Measurements from ENCODE around the gene CNTNAP2.

DNA sequence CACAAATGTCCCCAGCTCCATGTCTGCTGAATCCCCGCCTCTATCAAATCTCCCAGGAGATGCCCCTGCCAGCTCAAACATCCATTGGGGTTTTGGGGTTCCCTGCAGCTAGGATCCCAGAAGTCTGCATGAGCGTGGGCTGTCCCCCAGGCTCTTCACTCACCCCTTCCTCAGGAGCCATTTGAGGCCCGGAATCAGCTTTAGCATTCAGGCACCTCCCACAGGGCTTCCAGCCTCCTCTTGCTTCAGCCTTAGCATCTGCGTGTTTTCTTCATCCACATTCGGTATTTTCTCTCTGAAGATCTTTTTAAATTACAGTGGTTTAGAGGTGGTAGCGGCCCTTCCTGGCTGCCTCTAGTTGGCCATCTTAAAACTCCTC lies 1054.4 kb downstream of the CNTNAP2 start:
- no peak for TF ChIP-seq POLR2A (IDR thresholded peaks at IDR 0.05)
- TF ChIP-seq, protein P1, sequence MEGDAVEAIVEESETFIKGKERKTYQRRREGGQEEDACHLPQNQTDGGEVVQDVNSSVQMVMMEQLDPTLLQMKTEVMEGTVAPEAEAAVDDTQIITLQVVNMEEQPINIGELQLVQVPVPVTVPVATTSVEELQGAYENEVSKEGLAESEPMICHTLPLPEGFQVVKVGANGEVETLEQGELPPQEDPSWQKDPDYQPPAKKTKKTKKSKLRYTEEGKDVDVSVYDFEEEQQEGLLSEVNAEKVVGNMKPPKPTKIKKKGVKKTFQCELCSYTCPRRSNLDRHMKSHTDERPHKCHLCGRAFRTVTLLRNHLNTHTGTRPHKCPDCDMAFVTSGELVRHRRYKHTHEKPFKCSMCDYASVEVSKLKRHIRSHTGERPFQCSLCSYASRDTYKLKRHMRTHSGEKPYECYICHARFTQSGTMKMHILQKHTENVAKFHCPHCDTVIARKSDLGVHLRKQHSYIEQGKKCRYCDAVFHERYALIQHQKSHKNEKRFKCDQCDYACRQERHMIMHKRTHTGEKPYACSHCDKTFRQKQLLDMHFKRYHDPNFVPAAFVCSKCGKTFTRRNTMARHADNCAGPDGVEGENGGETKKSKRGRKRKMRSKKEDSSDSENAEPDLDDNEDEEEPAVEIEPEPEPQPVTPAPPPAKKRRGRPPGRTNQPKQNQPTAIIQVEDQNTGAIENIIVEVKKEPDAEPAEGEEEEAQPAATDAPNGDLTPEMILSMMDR (IDR thresholded peaks at IDR 0.05): no peak
